HG02981 (cell line): ENCODE data around the gene CDH22.

ENCODE experiments used
- ATAC-seq: cut with Tn5 transposase; IDR thresholded peaks from one replicate; pipeline ENCODE4 v1.9.1; 2021; ENCODE audit warnings: mild to moderate bottlenecking, moderate library complexity; ENCODE audit not compliant: unreplicated experiment

The CDH22 gene

DNA sequence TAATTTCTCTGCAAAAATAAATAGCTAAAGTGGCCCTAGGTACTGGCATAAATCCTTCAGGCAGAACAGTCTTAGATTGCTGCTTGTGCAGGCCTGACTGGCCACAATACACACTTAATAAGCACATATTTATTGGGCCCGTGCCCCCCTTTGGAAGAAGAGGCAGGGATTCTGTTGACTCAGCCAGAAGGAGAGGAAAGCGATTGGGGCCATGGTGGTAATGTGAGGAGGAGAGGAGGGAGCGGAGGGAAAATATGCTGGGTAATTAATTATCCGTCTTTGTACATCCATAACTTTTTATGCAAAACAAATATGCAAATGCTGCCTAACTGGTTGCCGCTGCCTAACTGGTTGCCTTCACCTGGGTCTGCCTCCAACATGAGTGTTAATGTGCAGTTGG, 154.0 kb downstream of the CDH22 start:
- ATAC-seq, result no peak

- no peak for ATAC-seq
Observed at GRCh38 chr20:46152824-46153586, 155.3 kb downstream of the CDH22 start.

GRCh38 chr20:46151936-46152335, 156.4 kb downstream of the CDH22 start:
- ATAC-seq, result no peak

DNA sequence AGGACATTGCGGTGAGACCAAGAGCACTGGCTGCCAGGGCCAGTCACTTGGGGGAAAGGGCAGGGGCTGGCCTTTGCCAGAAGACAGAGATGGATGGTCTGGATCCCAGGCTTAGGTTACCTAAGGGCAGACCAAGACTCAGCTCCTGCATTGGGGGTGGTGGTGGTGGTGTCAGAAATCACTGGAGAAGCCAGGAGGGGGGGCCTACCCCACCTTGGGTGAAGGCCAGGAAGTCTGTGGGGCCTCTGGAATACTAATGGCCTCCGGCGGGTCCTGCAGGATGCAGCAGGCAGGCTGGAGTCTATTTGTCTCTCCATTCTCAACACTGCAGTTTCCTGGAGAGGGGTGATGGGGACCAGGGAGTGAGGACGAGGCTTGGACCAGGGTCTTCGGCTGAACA, 157.4 kb downstream of the CDH22 start:
- ATAC-seq, result no peak

DNA sequence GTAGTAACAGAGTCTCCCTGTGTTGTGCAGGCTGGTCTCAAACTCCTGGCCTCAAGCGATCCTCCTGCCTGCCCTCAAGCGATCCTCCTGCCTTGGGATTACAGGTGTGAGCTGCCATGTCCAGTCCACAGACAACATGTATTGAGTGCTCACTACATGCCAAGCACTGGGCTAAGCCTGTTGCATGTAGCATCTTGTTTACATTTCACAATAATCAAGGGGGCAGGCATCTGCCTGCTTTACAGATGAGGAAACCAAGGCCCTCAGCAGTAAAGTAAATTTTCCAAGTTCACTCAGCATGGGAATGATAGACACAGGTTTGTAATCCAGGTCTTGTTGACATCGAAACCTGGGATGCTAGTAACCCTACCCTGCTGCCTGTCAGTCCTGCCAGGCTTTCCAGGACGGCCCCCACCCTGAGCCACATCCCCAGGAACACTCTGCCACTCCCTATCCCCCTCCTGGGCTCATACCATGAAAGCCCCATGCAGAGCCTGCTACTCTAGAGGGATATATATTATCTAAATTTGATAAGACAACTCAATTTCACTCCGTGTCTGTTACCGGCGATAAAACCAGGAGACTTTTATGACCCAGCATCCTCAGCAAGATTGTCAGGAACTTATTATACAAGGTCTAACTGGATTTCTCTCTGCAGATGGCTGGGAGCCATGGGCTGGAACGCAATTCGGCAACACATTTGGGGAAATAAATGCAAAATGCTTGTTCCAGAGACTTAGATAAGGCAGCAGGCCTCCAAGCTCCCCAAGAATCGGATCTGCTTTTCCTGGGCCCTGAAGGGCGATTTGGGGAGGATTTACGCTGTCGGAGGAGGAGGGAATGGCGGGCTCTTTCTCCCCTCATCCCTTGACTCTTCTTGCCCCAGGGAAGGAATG, 159.7 kb downstream of the CDH22 start:
- ATAC-seq, result no peak

GRCh38 chr20:46145713-46146112, 162.6 kb downstream of the CDH22 start:
- no peak for ATAC-seq

DNA sequence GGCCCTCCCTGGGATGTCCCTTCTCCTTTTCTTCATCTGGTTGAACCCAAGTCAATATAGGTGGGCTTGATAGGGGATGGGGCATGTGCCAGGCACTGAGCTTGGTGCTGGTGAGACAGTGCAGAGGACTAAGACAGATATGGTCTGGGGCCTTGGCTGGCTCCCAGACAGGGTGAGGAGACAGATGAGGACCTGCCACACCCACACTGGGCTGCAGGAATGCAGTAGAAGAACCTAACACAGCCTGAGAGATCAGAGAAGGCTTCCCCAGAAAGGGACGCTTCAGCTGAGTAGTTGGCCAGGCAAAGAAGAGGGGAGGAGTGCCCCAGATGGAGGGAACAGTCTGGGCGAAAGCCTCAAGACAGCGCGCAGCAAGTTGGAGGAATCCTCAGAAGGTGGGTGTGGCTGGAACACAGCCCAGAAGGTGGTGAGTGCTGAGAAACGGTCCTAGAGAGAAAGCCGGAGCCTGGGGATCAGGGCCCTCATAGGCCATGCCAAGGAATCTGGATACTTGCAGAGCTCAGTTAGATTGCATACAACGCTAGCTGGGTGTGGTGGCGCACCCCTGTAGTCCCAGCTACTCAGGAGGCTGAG, 163.8 kb downstream of the CDH22 start:
- no peak for ATAC-seq

DNA sequence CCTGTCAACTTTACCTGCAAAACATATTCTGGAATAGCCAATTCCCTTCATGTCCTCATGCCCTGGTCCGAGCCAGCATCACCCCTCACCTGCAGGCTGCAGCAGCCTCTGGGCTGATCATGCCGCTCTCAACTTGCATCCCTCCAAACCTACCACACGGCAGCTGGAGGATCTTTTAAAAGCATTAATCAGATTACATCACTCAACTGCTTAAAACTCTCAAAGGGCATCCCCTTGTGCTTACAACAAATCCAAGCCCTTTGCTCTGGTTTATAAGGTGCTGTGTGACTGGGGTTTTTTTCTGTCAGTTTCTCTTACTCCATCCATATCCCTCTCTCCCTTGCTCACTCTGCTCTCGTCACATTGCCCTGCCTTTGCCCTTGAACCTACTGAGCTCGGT, 166.2 kb downstream of the CDH22 start:
- no peak for ATAC-seq

DNA sequence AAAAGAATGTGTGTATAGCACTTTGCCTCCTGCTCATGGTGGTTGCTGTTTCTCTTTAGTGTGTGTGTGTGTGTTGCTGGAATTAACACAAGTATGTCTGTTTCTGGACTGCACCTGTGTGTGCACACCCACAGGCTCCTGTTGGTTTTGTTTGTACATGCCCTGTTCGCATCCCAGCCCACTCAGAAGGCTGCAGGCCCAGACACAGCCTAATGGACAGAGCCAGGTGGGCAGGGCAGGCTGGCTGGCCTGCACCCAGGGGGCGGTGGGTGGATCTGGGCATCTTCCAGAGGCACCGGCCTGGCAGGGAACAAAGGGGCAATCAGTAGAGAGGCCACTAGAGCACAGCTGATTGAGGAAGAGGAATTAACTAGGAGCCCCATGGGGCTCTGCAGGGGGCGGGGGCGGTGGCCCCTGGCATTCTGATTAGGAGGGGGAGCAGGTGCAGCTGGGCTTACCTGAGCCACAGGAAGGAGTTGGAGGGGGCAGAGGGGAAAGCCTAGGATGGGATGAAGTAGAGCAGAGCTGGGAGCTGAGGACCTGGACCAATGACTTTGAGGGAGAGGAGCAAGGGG, 168.3 kb downstream of the CDH22 start:
- no peak for ATAC-seq

- ATAC-seq, result no peak
Observed at GRCh38 chr20:46139266-46139889, 168.9 kb downstream of the CDH22 start.

DNA sequence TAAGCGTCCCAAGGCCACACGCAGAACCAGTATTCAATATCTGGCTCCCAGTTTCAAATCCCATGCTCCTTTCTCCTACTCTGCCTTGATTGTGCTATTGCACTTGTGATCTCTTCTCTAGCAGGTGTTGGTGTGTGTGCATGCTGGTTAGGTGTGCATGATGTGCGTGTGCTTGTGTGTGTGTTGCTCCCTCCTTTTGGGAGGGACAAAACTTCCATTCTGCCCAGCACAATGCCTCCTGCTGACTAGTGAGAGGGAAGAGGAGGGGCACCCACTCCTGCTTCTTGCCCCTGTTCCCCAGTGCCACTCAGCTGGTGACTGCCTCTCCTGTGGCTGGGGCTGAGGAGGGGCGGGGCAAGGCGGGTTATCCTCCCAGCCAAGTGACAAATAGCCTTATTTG, 170.5 kb downstream of the CDH22 start:
- no peak for ATAC-seq

DNA sequence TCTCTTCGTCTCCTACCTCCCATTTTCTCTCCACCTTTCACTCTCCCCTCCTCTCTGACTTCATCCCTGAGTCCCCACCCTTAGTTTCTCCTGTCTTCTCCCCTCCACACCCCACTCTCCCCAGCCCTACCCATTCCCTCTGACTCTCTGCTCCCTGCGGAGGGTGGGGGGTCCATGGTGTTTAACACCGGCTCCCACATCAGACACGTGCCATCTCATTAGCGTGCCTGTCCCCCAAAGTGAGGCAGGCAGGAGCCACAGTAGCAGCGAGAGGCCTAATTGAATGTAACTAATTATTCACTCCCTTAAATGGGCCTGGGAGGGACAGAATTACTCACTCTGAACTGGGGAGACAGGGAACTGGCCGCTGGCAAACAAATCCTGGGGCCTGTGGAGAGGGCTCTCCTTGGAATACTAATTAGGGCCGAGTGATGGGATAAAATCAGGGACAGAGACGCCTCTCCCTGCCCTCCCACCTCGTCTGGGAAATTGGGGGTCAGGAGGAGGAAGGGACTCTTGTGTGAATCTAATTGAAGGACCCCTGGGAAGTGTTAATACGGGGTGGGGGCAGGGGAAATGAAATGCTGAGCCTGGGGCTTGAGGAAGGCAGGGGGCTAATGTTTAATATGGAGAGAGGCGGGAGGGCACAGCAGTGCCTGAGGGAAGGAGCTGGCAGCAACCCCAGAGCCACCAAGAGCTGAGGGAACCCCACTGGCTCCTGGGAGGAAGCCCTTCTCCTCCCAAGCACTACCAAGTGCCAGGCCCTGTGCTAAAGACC, 172.3 kb downstream of the CDH22 start:
- ATAC-seq, result no peak

DNA sequence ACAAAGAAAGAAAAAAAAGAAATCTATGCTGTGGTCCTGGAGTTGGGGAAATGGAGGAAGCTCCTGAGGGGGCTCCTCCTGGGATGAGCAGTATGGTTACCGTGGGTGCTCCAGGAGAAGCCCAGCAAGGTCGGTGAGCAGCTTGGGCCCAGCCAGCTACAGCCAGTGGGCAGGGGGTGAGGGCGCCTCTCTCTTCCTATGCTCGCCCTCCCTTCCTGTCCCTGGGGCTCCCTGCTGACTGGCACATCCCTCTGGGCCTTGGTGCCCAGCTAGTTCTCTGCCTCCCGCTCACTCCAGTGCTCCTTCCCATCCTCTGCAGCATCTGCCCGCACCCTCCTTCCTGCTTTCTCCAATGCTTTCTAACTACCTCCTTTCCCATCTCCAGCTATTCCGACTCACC, 173.6 kb downstream of the CDH22 start:
- ATAC-seq, result no peak

GRCh38 chr20:46133886-46134654, 174.2 kb downstream of the CDH22 start:
- ATAC-seq, result no peak

DNA sequence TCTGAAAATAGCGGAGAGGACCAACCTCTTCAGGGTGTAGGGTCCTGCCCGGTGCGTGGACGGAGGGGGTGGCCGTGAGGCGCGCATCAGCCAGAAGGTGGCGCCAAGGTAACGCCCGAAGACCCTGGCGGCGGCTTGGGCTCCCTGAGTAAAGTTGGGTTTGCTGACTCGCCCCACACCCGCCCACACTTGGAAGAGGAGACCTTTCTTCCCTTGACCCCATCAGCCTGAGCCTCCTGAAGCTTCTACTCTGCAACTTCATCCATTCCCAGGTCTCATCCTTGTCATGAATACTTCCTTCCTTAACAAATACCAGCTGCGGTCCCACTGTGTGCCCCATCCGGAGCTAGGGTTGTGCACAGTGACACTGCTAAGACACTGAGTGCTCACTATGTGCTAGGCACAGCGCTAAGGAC, 175.6 kb downstream of the CDH22 start:
- ATAC-seq, result no peak

GRCh38 chr20:46131396-46131795, 176.9 kb downstream of the CDH22 start:
- no peak for ATAC-seq

GRCh38 chr20:46130534-46130933, 177.8 kb downstream of the CDH22 start:
- ATAC-seq, result no peak

DNA sequence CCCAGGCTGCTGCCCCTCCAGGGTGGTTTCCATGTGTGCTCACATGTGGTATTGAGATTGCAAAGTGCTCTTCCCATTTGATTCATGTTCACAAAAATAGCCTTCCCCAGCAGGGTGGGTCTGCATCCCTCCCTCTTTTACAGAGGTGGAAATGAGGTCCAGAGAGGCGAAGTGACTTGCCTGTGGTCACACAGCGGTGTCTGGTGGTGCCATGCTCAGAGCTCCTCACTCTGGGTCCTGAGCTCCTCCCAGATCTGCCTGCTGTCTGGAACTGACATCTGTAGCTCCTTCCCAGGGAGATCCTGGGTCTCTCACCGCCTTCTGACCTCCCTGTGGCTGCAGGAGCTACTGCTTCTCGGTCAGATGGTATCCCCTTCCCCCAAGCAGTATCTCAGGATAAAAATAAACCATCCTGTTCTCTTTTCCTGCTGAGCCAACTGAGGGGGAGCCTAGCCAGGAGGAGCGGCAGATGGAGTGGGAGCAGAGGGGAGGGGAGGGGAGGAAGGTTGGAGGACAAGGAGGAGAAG, 178.3 kb downstream of the CDH22 start:
- no peak for ATAC-seq
